Loucy (cell line): ENCODE data around the gene EDN3.

Source experiments
- H2AFZ ChIP-seq: fragments of 200-600 bp; sonication (generic); 2 replicates; pipeline ENCODE4 v1.6.0; 2016; ENCODE audit warnings: antibody characterized with exemption, mild to moderate bottlenecking, low read length, moderate library complexity
- H3F3A ChIP-seq: fragments of 200-600 bp; 2 replicates; pipeline ENCODE4 v1.6.0; 2016; ENCODE audit warnings: antibody characterized with exemption, low read depth, mild to moderate bottlenecking
- H3K27me3 ChIP-seq: fragments of 200-600 bp; sonication (generic); 2 replicates; pipeline ENCODE4 v1.6.1; 2014; ENCODE audit warnings: low read length, mild to moderate bottlenecking; ENCODE audit not compliant: insufficient read depth, poor library complexity, severe bottlenecking
- H3K36me3 ChIP-seq: fragments of 200-600 bp; sonication (generic); 2 replicates; pipeline ENCODE4 v1.6.1; 2016; ENCODE audit warnings: low read length; ENCODE audit not compliant: insufficient read depth
- H3K4me1 ChIP-seq: fragments of 200-600 bp; sonication (generic); 2 replicates; pipeline ENCODE4 v1.5.1; 2014; ENCODE audit warnings: low read length, mild to moderate bottlenecking; ENCODE audit not compliant: insufficient read depth, poor library complexity, severe bottlenecking
- H3K4me2 ChIP-seq: fragments of 200-600 bp; sonication (generic); 2 replicates; pipeline ENCODE4 v1.6.0; 2014; ENCODE audit warnings: antibody characterized with exemption, low read length, low read depth, mild to moderate bottlenecking; ENCODE audit not compliant: poor library complexity, severe bottlenecking
- H3K4me3 ChIP-seq: fragments of 200-600 bp; sonication (generic); 2 replicates; pipeline ENCODE4 v1.5.1; 2014; ENCODE audit warnings: low read length, mild to moderate bottlenecking, mixed read lengths; ENCODE audit not compliant: poor library complexity, severe bottlenecking
- H3K79me2 ChIP-seq: fragments of 200-600 bp; sonication (generic); 2 replicates; pipeline ENCODE4 v1.6.1; 2014; ENCODE audit warnings: low read length; ENCODE audit not compliant: insufficient read depth
- H3K9ac ChIP-seq: fragments of 200-600 bp; sonication (generic); 2 replicates; pipeline ENCODE4 v1.6.0; 2014; ENCODE audit warnings: mild to moderate bottlenecking, low read depth, low read length, moderate library complexity; ENCODE audit not compliant: poor library complexity, severe bottlenecking
- H3K9me2 ChIP-seq: fragments of 200-600 bp; sonication (generic); replicated peaks from 2 replicates; pipeline ENCODE4 v1.6.1; 2016; ENCODE audit warnings: low read depth, low read length, mixed read lengths
- H3K9me3 ChIP-seq: fragments of 200-600 bp; sonication (generic); 2 replicates; pipeline ENCODE4 v1.6.1; 2014; ENCODE audit warnings: mild to moderate bottlenecking, antibody characterized with exemption, low read length, low read depth; ENCODE audit not compliant: insufficient read depth
- H4K20me1 ChIP-seq: fragments of 200-600 bp; sonication (generic); 2 replicates; pipeline ENCODE4 v1.6.0; 2014; ENCODE audit warnings: antibody characterized with exemption, low read length, mild to moderate bottlenecking; ENCODE audit not compliant: insufficient read depth, poor library complexity, severe bottlenecking
- CTCF ChIP-seq: fragments of 200-600 bp; sonication (generic); conservative IDR thresholded peaks from 2 replicates; pipeline ENCODE4 v1.5.1; 2014; ENCODE audit warnings: mild to moderate bottlenecking, antibody characterized with exemption, low read length
- EZH2phosphoT487 ChIP-seq: fragments of 200-600 bp; IDR thresholded peaks from 2 replicates; pipeline ENCODE4 v1.6.1; 2018; ENCODE audit warnings: antibody characterized with exemption, mild to moderate bottlenecking, moderate library complexity, borderline replicate concordance

Gene EDN3

GRCh38 chr20:59331721-59332329 is 31.4 kb downstream of the EDN3 start:
- no peak overlapping the region for H3K4me2 ChIP-seq

DNA sequence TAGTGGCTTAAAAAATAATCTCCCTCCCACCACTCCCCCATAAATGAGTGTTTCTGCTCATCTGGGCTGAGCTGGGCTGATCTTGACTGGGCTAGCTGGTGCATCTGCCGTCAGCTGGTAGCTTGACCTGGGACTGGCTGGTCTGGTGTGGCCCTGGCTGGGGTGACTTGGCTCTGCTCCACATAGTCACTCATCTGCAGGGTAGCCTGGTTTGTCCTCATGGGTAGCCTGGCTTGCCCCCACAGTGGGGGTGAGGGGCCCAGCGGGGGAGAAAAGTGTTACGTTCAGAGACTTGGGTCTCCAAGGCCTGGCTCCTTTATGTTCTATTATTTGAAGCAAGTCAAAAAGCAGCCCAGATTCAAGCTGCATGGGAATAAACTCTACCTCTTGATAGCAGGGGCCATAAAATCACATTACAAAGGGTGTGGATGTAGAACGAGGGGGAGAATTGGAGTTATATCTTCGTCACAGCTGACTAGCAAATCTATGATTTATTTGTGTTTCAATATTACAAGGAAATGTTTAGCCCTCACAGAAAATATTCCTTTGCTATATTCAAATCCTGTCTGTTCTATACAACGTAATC is 32.9 kb downstream of the EDN3 start:
- H3F3A ChIP-seq, result no peaks in the 10 kb centered on the region
- H3K4me1 ChIP-seq, result no peaks in the 10 kb centered on the region
- no peaks in the 10 kb centered on the region for H4K20me1 ChIP-seq
- H3K27me3 ChIP-seq, result no peaks in the 10 kb centered on the region
- no peaks in the 10 kb centered on the region for H3K9me2 ChIP-seq
- TF ChIP-seq CTCF, result no peak
- no peak for TF ChIP-seq EZH2phosphoT487
- H3K9me3 ChIP-seq, result no peaks in the 10 kb centered on the region
- H3K36me3 ChIP-seq, result no peaks in the 10 kb centered on the region
- H3K9ac ChIP-seq, result no peak overlapping the region
- no peak overlapping the region for H3K4me3 ChIP-seq
- H3K4me2 ChIP-seq, result no peak overlapping the region
- no peaks in the 10 kb centered on the region for H3K79me2 ChIP-seq
- H2AFZ ChIP-seq, result no peak overlapping the region

More at GRCh38 chr20:59331721-59332329, 31.4 kb downstream of the EDN3 start:
- Histone ChIP-seq H3K36me3 (no peaks in the 10 kb centered on the region), H3K4me3 (no peak overlapping the region), H3K4me1 (no peaks in the 10 kb centered on the region), H2AFZ (no peak overlapping the region), H3K9me2 (no peaks in the 10 kb centered on the region), H3K79me2 (no peaks in the 10 kb centered on the region), H3K27me3 (no peaks in the 10 kb centered on the region), H4K20me1 (no peaks in the 10 kb centered on the region), H3K9me3 (no peaks in the 10 kb centered on the region), H3K9ac (no peak overlapping the region), H3F3A (no peaks in the 10 kb centered on the region)
- TF ChIP-seq EZH2phosphoT487 (no peak), CTCF (no peak)

GRCh38 chr20:59333951-59334350 is 33.5 kb downstream of the EDN3 start:
- no peak overlapping the region for H2AFZ ChIP-seq
- no peak overlapping the region for H3K9ac ChIP-seq
- H3F3A ChIP-seq, result no peaks in the 10 kb centered on the region
- H3K4me3 ChIP-seq, result no peak overlapping the region
- H3K36me3 ChIP-seq, result no peaks in the 10 kb centered on the region
- H3K27me3 ChIP-seq, result no peaks in the 10 kb centered on the region
- no peaks in the 10 kb centered on the region for H3K9me2 ChIP-seq
- H3K4me2 ChIP-seq, result no peak overlapping the region
- H3K79me2 ChIP-seq, result no peaks in the 10 kb centered on the region
- H3K4me1 ChIP-seq, result no peaks in the 10 kb centered on the region
- H3K9me3 ChIP-seq, result no peaks in the 10 kb centered on the region
- H4K20me1 ChIP-seq, result no peaks in the 10 kb centered on the region
- TF ChIP-seq EZH2phosphoT487, result no peak
- TF ChIP-seq CTCF, result no peak
